Calu3 (cell line): ENCODE measurements around the gene CILP2. TPM values are rescaled to one million over a fixed set of nuclear protein-coding genes. Genes with fewer than 3 reads are reported as not detected.

Source experiments
- BruUV-seq: library from RNA; stranded (reverse); fragments of 400-500 nt; replicated peaks from 2 replicates; lab custom pipeline; 2021; lab: Mats Ljungman, UMichigan
- CTCF ChIA-PET: fragments of 300-600 bp; sonication (Branson Sonifier 250); formaldehyde crosslinking; loops from one replicate; lab custom pipeline; 2022; ENCODE audit warnings: antibody characterized with exemption; lab: Charles Lee
- DNase-seq: peaks from one replicate; pipeline ENCODE4 v3.0.0; 2022
- H3K27ac Mint-ChIP-seq: one replicate; pipeline ENCODE4 v1.8.0; 2022; ENCODE audit warnings: mixed read lengths; ENCODE audit not compliant: unreplicated experiment
- H3K27me3 Mint-ChIP-seq: one replicate; pipeline ENCODE4 v1.8.0; 2022; ENCODE audit warnings: mixed read lengths; ENCODE audit not compliant: unreplicated experiment
- H3K36me3 Mint-ChIP-seq: one replicate; pipeline ENCODE4 v1.8.0; 2022; ENCODE audit warnings: mild to moderate bottlenecking, moderate library complexity, mixed read lengths; ENCODE audit not compliant: insufficient read depth, unreplicated experiment
- H3K4me1 Mint-ChIP-seq: one replicate; pipeline ENCODE4 v1.8.0; 2022; ENCODE audit warnings: mild to moderate bottlenecking, low read depth, mixed read lengths; ENCODE audit not compliant: unreplicated experiment
- H3K4me3 Mint-ChIP-seq: one replicate; pipeline ENCODE4 v1.8.0; 2022; ENCODE audit warnings: mild to moderate bottlenecking, low read depth, moderate library complexity, mixed read lengths; ENCODE audit not compliant: unreplicated experiment
- H3K9me3 Mint-ChIP-seq: one replicate; pipeline ENCODE4 v1.8.0; 2022; ENCODE audit warnings: low read depth, mixed read lengths; ENCODE audit not compliant: unreplicated experiment
- CTCF ChIP-seq: fragments of 200-600 bp; IDR thresholded peaks from one replicate; pipeline ENCODE4 v1.8.0; 2022; ENCODE audit warnings: antibody characterized with exemption; ENCODE audit not compliant: unreplicated experiment
- intact Hi-C: fragments of 100-400 bp; cut with micrococcal nuclease; formaldehyde crosslinking; loops from one replicate; pipeline ENCODE4 v1.10.0; 2022; ENCODE audit not compliant: unreplicated experiment
- total RNA-seq: library from RNA; stranded (reverse); gene quantifications from 2 replicates; pipeline ENCODE4 v1.2.3, GENCODE V29; 2022

The CILP2 gene
- total RNA-seq, 1 experiment from 2014 or later: 1.3 TPM

- CTCF ChIA-PET: no interaction called here
- TF ChIP-seq CTCF: no peak
- DNase-seq: no peak
Observed at GRCh38 chr19:19584356-19584755, 46.3 kb downstream of the CILP2 start.

GRCh38 chr19:19587771-19588170 lies 49.7 kb downstream of the CILP2 start:
- Mint-ChIP-seq H3K9me3 (no peaks in the 10 kb centered on the region), H3K27me3 (no peaks in the 10 kb centered on the region), H3K27ac (no peak overlapping the region), H3K36me3 (no peaks in the 10 kb centered on the region), H3K4me3 (no peak overlapping the region), H3K4me1 (no peaks in the 10 kb centered on the region)
- TF ChIP-seq CTCF: no peak
- DNase-seq: no peak
- CTCF ChIA-PET: no interaction called here
- BruUV-seq: no TSS peak
- intact Hi-C loops: no loop called here

More at GRCh38 chr19:19584356-19584755, 46.3 kb downstream of the CILP2 start:
- Mint-ChIP-seq H3K4me3 (no peak overlapping the region), H3K9me3 (no peaks in the 10 kb centered on the region), H3K4me1 (no peaks in the 10 kb centered on the region), H3K27me3 (no peaks in the 10 kb centered on the region), H3K27ac (no peak overlapping the region), H3K36me3 (no peaks in the 10 kb centered on the region)
- BruUV-seq: no TSS peak
- intact Hi-C loops: no loop called here

DNA sequence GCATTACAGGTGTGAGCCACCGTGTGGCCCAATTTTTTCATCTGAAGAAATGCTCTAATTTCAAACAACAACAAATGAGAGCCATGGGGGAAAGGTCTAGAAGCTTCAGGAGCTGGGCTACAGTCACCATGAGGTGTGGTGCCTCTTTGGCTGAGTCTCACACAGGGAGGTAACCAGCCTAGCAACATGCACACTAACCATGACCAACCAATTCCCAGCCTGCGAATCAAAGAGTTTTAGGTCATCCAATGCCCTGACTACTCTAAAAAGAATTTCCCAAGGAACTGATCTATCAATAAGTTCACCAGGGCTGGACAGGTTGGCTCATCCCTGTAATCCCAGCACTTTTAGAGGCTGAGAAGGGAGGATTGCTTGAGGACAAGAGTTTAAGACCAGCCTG lies 50.5 kb downstream of the CILP2 start:
- no peak overlapping the region for H3K4me3 Mint-ChIP-seq
- DNase-seq: no peak
- H3K4me1 Mint-ChIP-seq: no peaks in the 10 kb centered on the region
- no peak for TF ChIP-seq CTCF
- no peaks in the 10 kb centered on the region for H3K9me3 Mint-ChIP-seq
- H3K27me3 Mint-ChIP-seq: no peaks in the 10 kb centered on the region
- no peak overlapping the region for H3K27ac Mint-ChIP-seq
- CTCF ChIA-PET: no interaction called here
- intact Hi-C loops: no loop called here
- H3K36me3 Mint-ChIP-seq: no peaks in the 10 kb centered on the region
- BruUV-seq: no TSS peak

- no TSS peak for BruUV-seq
- peaks cover 11% of the 10 kb centered on the region for H3K4me1 Mint-ChIP-seq
- H3K4me3 Mint-ChIP-seq: no peak overlapping the region
- DNase-seq: peak; percentile 73
- intact Hi-C loops: no loop called here
- peak overlapping the region; percentile 66 for H3K27ac Mint-ChIP-seq
- H3K36me3 Mint-ChIP-seq: no peaks in the 10 kb centered on the region
- no peaks in the 10 kb centered on the region for H3K27me3 Mint-ChIP-seq
- H3K9me3 Mint-ChIP-seq: no peaks in the 10 kb centered on the region
- no peak for TF ChIP-seq CTCF
- CTCF ChIA-PET: no interaction called here
Observed at GRCh38 chr19:19591133-19591825, 53.2 kb downstream of the CILP2 start.
